ENCODE results near the gene GNE. TPM values are rescaled to one million over a fixed set of nuclear protein-coding genes. Genes with fewer than 3 reads are reported as not detected.

Gene GNE
- total RNA-seq, 1 experiment from 2014 or later, result 20.6 TPM

GRCh38 chr9:36293918-36294317, 35.7 kb upstream of the GNE start:
- ChIA-PET POLR2A (ENCODE audit: low non-redundant PET) (no interaction called here), CTCF (no interaction called here)
- Histone ChIP-seq H3K9me3 (ENCODE audit: low read depth, low read length, poor library complexity, severe bottlenecking) (no peaks in the 10 kb centered on the region), H3K27me3 (replicated peaks; ENCODE audit: insufficient read depth, low read depth, low read length, poor library complexity) (no peaks in the 10 kb centered on the region), H3K4me1 (ENCODE audit: insufficient read depth, low read length, poor library complexity, severe bottlenecking) (no peaks in the 10 kb centered on the region), H3K27ac (ENCODE audit: low read depth, low read length, poor library complexity, severe bottlenecking) (no peak overlapping the region), H3K4me3 (ENCODE audit: low read depth, low read length, poor library complexity, severe bottlenecking) (no peak overlapping the region), H3K36me3 (ENCODE audit: insufficient read depth, low read length, poor library complexity, severe bottlenecking) (no peaks in the 10 kb centered on the region)
- DNase-seq (ENCODE audit: low spot score), result no peak
- intact Hi-C loops (cut with micrococcal nuclease; ENCODE audit: unreplicated experiment), result no loop called here
- BruUV-seq (replicated peaks), result no TSS peak
- TF ChIP-seq EZH2 (IDR thresholded peaks at IDR 0.05; ENCODE audit: borderline replicate concordance, low read depth, low read length, poor library complexity, severe bottlenecking), result no peak
- no peak for TF ChIP-seq CTCF (conservative IDR thresholded peaks at IDR 0.05; ENCODE audit: low read depth, low read length)

- CTCF ChIA-PET, result no interaction called here
- no TSS peak for BruUV-seq (replicated peaks)
- TF ChIP-seq CTCF (conservative IDR thresholded peaks at IDR 0.05; ENCODE audit: low read depth, low read length), result no peak
- no peak for TF ChIP-seq EZH2 (IDR thresholded peaks at IDR 0.05; ENCODE audit: borderline replicate concordance, low read depth, low read length, poor library complexity, severe bottlenecking)
These were observed 34.9 kb upstream of the GNE start for GRCh38 chr9:36293171-36293570.

DNA sequence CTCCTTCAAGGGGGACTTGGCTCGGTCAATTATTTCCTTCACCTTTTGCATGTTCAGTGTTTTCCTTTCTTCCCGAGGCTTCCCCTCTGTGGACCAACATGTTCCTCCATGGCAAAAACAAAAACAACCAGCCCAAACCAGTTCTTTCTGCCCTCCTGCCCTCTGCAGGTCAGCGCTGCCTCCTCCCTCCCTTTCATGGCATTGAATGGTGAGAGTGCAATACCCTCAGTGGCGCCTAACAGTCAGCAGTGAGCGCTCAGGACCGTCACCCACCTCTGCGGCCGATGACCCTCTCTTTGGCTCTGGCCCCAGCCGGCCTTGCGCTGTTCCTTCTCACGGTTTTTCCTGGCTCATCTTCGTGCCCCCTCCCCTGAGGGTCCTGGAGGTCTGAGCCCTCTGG, 34.4 kb upstream of the GNE start:
- intact Hi-C loops (cut with micrococcal nuclease; ENCODE audit: unreplicated experiment), result no loop called here
- no peaks in the 10 kb centered on the region for H3K27me3 ChIP-seq (replicated peaks; ENCODE audit: insufficient read depth, low read depth, low read length, poor library complexity)
- no peaks in the 10 kb centered on the region for H3K36me3 ChIP-seq (ENCODE audit: insufficient read depth, low read length, poor library complexity, severe bottlenecking)
- H3K27ac ChIP-seq (ENCODE audit: low read depth, low read length, poor library complexity, severe bottlenecking), result no peak overlapping the region
- no peak for DNase-seq (ENCODE audit: low spot score)
- POLR2A ChIA-PET (ENCODE audit: low non-redundant PET), result no interaction called here
- TF ChIP-seq EZH2 (IDR thresholded peaks at IDR 0.05; ENCODE audit: borderline replicate concordance, low read depth, low read length, poor library complexity, severe bottlenecking) (no peak), CTCF (conservative IDR thresholded peaks at IDR 0.05; ENCODE audit: low read depth, low read length) (no peak)
- no peaks in the 10 kb centered on the region for H3K4me1 ChIP-seq (ENCODE audit: insufficient read depth, low read length, poor library complexity, severe bottlenecking)
- CTCF ChIA-PET, result no interaction called here
- no TSS peak for BruUV-seq (replicated peaks)
- H3K4me3 ChIP-seq (ENCODE audit: low read depth, low read length, poor library complexity, severe bottlenecking), result no peak overlapping the region
- no peaks in the 10 kb centered on the region for H3K9me3 ChIP-seq (ENCODE audit: low read depth, low read length, poor library complexity, severe bottlenecking)

More at GRCh38 chr9:36293171-36293570, 34.9 kb upstream of the GNE start:
- H3K36me3 ChIP-seq (ENCODE audit: insufficient read depth, low read length, poor library complexity, severe bottlenecking), result no peaks in the 10 kb centered on the region
- H3K27ac ChIP-seq (ENCODE audit: low read depth, low read length, poor library complexity, severe bottlenecking), result no peak overlapping the region
- H3K4me3 ChIP-seq (ENCODE audit: low read depth, low read length, poor library complexity, severe bottlenecking), result no peak overlapping the region
- POLR2A ChIA-PET (ENCODE audit: low non-redundant PET), result no interaction called here
- no peaks in the 10 kb centered on the region for H3K4me1 ChIP-seq (ENCODE audit: insufficient read depth, low read length, poor library complexity, severe bottlenecking)
- DNase-seq (ENCODE audit: low spot score), result no peak
- intact Hi-C loops (cut with micrococcal nuclease; ENCODE audit: unreplicated experiment), result no loop called here
- no peaks in the 10 kb centered on the region for H3K9me3 ChIP-seq (ENCODE audit: low read depth, low read length, poor library complexity, severe bottlenecking)
- H3K27me3 ChIP-seq (replicated peaks; ENCODE audit: insufficient read depth, low read depth, low read length, poor library complexity), result no peaks in the 10 kb centered on the region

Data from A673 (cell line).